GM18951 (cell line): ENCODE results near the gene SP5.
"Not testable (repeated sequence)": the region's sequence is repeated elsewhere in the genome, so short reads cannot be mapped to it uniquely, and the experiment has no call there.

Source experiments
- POLR2A ChIP-seq: IDR thresholded peaks from 4 replicates; pipeline ENCODE4 v1.6.1; 2011; ENCODE audit warnings: mild to moderate bottlenecking; ENCODE audit not compliant: insufficient read length, insufficient read depth; ENCODE audit errors: extremely low read depth
- in situ Hi-C: fragments of 300-500 bp; cut with MboI; formaldehyde crosslinking; loops from one replicate; pipeline ENCODE4 v1.12.0; 2022; ENCODE audit warnings: low sequenced_read_pairs, mixed read lengths, inconsistent platforms; ENCODE audit not compliant: unreplicated experiment

SP5 gene

GRCh38 chr2:170737821-170738220, 22.7 kb downstream of the SP5 start:
- no peak for TF ChIP-seq POLR2A
- in situ Hi-C loops, result no loop called here

- no peak for TF ChIP-seq POLR2A
- in situ Hi-C loops, result no loop called here
Measured at GRCh38 chr2:170739048-170739447, 23.9 kb downstream of the SP5 start.

- TF ChIP-seq POLR2A, result no peak
- in situ Hi-C loops, result no loop called here
Measured at GRCh38 chr2:170739507-170740046, 24.4 kb downstream of the SP5 start.

GRCh38 chr2:170740660-170741059, 25.5 kb downstream of the SP5 start:
- TF ChIP-seq POLR2A, result no peak
- in situ Hi-C loops, result no loop called here

GRCh38 chr2:170742000-170742399, 26.9 kb downstream of the SP5 start:
- TF ChIP-seq POLR2A, result no peak
- in situ Hi-C loops, result no loop called here

DNA sequence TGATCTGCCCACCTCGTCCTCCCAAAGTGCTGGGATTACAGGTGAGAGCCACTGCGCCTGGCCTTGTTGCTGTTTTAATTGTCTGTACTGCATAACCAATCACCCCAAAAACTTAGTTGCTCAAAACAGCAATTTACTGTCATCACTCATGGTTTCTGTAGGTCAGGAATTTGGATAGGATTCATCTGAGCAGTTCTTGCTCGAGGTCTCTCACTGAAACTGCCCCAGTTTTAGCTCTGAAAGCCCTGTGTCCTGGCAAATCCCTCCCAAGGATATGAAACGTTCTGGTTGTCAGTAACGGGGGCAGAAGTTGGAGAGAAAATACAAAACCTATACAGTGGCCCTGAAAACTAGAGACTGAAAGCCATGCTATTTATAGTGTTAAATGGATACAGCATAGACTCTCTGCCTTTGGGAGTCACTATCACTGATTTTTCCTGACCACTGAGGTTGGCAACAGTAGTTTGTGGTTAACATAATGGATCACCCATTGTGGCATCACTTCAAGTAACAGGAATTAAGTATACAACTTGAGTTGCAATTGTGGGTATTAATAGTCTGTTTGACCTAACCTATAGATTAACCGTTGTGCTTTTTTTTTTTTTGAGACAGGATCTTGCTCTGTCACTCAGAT, 27.9 kb downstream of the SP5 start:
- TF ChIP-seq POLR2A, result no peak
- in situ Hi-C loops, result no loop called here

DNA sequence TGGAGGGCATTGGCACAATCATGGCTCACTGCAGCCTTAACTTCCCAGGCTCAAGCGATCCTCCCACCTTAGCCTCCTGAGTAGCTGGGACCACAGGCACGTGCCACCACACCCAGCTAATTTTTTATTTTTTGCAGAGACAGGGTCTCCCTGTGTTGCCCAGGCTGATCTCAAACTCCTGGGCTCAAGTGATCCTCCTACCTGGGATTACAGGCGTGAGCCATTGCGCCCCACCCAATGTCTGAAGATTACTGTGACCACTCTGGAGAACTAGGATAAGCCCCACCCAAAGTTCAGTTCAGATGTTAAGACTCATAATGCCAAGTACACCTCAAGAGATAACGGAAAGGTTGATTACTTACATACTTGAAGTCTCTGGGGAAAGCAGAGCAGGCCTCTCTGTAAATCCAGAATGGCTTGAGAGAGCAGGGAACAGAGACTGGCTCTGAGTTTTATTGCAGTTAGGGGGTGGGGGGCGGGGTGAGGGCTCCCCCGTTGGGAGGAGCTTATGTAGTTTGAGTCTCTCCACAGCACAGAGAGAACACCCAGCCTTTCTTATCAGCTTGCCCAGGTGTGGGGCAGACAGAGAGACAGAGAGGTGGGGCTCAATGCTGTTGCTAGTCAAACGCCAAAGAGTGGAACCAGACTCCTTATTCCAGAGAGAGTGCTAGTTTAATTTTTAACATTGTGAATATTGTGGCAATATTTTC, 28.5 kb downstream of the SP5 start:
- no peak for TF ChIP-seq POLR2A
- in situ Hi-C loops, result no loop called here

DNA sequence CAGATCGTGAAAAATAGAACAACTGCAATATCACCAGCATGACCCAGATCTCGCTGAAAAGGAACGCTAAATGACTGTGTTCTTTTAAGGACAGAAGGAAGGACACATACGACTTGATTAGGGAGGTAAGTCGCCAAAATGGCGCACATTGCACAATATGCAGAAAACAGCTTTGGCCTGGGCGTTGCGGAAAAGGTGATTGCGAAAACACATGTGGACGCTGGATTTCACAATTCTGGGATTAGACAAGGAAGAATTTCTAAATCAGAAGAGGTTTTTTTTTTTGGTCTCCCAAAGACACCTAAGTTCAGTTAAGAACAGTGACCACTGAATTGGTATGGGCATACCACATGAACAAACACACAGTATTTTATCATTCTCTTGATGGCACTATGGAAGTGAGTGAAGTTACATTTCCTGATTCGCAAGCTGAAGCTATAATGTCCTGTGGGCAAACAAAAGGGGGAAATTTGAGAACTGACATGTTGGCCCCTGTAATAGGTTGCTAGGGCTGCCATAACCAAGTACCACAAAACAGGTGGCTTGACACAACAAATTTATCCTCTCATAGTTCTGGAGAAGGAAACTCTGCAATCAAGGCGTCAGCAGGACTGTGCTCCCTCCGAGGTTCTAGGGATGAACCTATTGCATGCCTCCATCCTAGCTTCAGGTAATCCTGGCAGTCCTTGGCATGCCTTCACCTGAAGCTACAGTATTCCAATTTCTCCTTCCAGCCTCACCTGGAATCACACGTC, 29.3 kb downstream of the SP5 start:
- no peak for TF ChIP-seq POLR2A
- in situ Hi-C loops, result no loop called here

GRCh38 chr2:170745305-170745704, 30.2 kb downstream of the SP5 start:
- TF ChIP-seq POLR2A, result no peak
- in situ Hi-C loops, result no loop called here

GRCh38 chr2:170747921-170748320, 32.8 kb downstream of the SP5 start:
- no peak for TF ChIP-seq POLR2A
- in situ Hi-C loops, result no loop called here

GRCh38 chr2:170751555-170751954, 36.4 kb downstream of the SP5 start:
- in situ Hi-C loops, result not testable (repeated sequence)

GRCh38 chr2:170761572-170761971, 46.4 kb downstream of the SP5 start:
- TF ChIP-seq POLR2A, result no peak

GRCh38 chr2:170762760-170763159, 47.6 kb downstream of the SP5 start:
- in situ Hi-C loops, result no loop called here
- no peak for TF ChIP-seq POLR2A

More at GRCh38 chr2:170761572-170761971, 46.4 kb downstream of the SP5 start:
- in situ Hi-C loops, result no loop called here
